Mucosa of descending colon (tissue), 3 donors: ENCODE data around the gene ATN1. TPM values are rescaled to one million over a fixed set of nuclear protein-coding genes. Genes with fewer than 3 reads are reported as not detected.

ENCODE experiments used
- ATAC-seq: fragments of 200-7000 bp; cut with Tn5 transposase; one replicate; pipeline ENCODE4 v1.9.1; 2020; ENCODE audit warnings: mild to moderate bottlenecking, moderate library complexity
- DNase-seq, 3 donors: peaks; one replicate each; pipeline ENCODE4 v3.0.0-alpha.2; 2020
- H3K36me3 ChIP-seq: fragments of 200-600 bp; one replicate; pipeline ENCODE4 v1.8.0; 2021; ENCODE audit warnings: low read depth, mild to moderate bottlenecking
- H3K4me1 ChIP-seq: fragments of 200-600 bp; one replicate; pipeline ENCODE4 v1.8.0; 2021; ENCODE audit warnings: low read depth, mild to moderate bottlenecking
- H3K4me3 ChIP-seq: fragments of 200-600 bp; one replicate; pipeline ENCODE4 v1.8.0; 2021; ENCODE audit warnings: mild to moderate bottlenecking
- H3K9me3 ChIP-seq: fragments of 200-600 bp; one replicate; pipeline ENCODE4 v1.8.0; 2021; ENCODE audit warnings: mild to moderate bottlenecking
- intact Hi-C, 2 donors: fragments of 100-400 bp; cut with DNase I in 1 of 2; cut with micrococcal nuclease in 1 of 2; formaldehyde crosslinking; loops; one replicate each; pipeline versions ENCODE4 v1.11.0 to v1.11.1; 2022; cut with DNase I, micrococcal nuclease
- total RNA-seq, 3 donors: library from RNA; stranded (reverse); fragmentation: NEBNext Ultra II Directional in 2 of 3; extraction: Animal tissue kit (Norgen Biotek cat#: 25700) in 2 of 3; gene quantifications; one replicate each; pipeline versions ENCODE4 v1.2.1 to v1.2.4, GENCODE V29; 2021 to 2023
- TF ChIP-seq, protein P1 (sequence below): fragments of 200-600 bp; IDR thresholded peaks from one replicate; pipeline ENCODE4 v1.8.0; 2022; ENCODE audit warnings: antibody characterized with exemption, mild to moderate bottlenecking
- donor health status: DM: no; HTN: no; CAD: no; lungs with moderate emphysema.
- donor health status: DM: no; HTN: no; CAD: no.
- donor health status: DM: no; HTN: yes; CAD: no.

Gene ATN1
- total RNA-seq, 3 donors from 2014 or later: 68.5 to 208 (median 82.4) TPM

DNA sequence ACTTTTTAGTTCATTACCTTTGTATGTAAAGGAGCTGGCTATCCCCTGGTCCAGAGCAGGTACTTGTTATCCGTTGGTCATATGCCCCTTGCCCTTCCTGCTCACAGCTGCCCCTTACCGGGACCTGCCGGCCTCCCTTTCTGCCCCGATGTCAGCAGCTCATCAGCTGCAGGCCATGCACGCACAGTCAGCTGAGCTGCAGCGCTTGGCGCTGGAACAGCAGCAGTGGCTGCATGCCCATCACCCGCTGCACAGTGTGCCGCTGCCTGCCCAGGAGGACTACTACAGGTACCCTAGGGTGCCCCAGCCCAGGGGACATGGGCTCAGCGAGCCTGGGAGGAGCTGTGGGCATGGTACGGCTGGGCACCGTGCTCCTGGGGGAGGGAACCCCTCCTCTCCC, 13.5 kb downstream of the ATN1 start:
- intact Hi-C loops: no loop called here
- Histone ChIP-seq H3K4me1 (peaks cover 38% of the 10 kb centered on the region), H3K4me3 (no peak overlapping the region), H3K36me3 (peaks cover 6% of the 10 kb centered on the region), H3K9me3 (no peaks in the 10 kb centered on the region)
- ATAC-seq (no peak), DNase-seq (peak in 2 of 3 donors; percentile 51 to 56)
- TF ChIP-seq, protein P1, sequence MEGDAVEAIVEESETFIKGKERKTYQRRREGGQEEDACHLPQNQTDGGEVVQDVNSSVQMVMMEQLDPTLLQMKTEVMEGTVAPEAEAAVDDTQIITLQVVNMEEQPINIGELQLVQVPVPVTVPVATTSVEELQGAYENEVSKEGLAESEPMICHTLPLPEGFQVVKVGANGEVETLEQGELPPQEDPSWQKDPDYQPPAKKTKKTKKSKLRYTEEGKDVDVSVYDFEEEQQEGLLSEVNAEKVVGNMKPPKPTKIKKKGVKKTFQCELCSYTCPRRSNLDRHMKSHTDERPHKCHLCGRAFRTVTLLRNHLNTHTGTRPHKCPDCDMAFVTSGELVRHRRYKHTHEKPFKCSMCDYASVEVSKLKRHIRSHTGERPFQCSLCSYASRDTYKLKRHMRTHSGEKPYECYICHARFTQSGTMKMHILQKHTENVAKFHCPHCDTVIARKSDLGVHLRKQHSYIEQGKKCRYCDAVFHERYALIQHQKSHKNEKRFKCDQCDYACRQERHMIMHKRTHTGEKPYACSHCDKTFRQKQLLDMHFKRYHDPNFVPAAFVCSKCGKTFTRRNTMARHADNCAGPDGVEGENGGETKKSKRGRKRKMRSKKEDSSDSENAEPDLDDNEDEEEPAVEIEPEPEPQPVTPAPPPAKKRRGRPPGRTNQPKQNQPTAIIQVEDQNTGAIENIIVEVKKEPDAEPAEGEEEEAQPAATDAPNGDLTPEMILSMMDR: no peak

DNA sequence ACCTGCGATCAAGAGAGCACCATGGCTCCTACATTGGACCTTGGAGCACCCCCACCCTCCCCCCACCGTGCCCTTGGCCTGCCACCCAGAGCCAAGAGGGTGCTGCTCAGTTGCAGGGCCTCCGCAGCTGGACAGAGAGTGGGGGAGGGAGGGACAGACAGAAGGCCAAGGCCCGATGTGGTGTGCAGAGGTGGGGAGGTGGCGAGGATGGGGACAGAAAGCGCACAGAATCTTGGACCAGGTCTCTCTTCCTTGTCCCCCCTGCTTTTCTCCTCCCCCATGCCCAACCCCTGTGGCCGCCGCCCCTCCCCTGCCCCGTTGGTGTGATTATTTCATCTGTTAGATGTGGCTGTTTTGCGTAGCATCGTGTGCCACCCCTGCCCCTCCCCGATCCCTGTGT, 14.0 kb downstream of the ATN1 start:
- ATAC-seq: no peak
- intact Hi-C loops: no loop called here
- peaks cover 38% of the 10 kb centered on the region for H3K4me1 ChIP-seq
- peak in 2 of 3 donors; percentile 40 to 58 for DNase-seq
- H3K4me3 ChIP-seq: no peak overlapping the region
- TF ChIP-seq, protein P1: no peak
- H3K36me3 ChIP-seq: peaks cover 6% of the 10 kb centered on the region
- no peaks in the 10 kb centered on the region for H3K9me3 ChIP-seq

DNA sequence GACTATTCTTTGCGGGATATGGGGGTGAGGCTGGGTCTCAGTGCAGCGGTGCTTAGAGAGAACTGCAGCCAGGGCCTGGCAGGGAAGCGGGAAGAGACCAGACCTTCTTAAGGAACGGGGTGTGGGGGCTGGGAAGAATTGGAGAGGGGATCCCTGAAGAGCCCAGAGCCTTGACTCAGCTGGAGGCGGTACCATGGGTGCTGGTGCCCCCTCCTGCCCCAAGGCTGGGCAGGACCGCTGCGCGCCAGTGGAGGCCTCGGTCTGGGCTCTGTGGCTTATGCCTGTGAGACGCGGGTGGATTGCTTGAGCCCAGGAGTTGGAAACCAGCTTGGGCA, 14.5 kb downstream of the ATN1 start:
- TF ChIP-seq, protein P1: no peak
- Histone ChIP-seq H3K9me3 (no peaks in the 10 kb centered on the region), H3K4me3 (no peak overlapping the region), H3K36me3 (peaks cover 6% of the 10 kb centered on the region), H3K4me1 (peaks cover 35% of the 10 kb centered on the region)
- ATAC-seq: no peak
- peak; percentile 32 to 61 (median 41) for DNase-seq
- intact Hi-C loops: no loop called here

DNA sequence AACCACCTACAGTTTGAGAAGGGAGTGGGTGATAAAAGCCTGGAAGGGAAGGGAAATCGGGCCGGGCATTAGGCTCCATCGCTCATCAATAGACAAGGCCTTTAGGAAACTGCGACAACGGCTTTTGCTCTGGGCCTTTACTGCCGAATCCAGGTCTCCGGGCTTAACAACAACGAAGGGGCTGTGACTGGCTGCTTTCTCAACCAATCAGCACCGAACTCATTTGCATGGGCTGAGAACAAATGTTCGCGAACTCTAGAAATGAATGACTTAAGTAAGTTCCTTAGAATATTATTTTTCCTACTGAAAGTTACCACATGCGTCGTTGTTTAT, 15.6 kb downstream of the ATN1 start:
- peaks cover 33% of the 10 kb centered on the region for H3K4me1 ChIP-seq
- intact Hi-C loops: no loop called here

DNA sequence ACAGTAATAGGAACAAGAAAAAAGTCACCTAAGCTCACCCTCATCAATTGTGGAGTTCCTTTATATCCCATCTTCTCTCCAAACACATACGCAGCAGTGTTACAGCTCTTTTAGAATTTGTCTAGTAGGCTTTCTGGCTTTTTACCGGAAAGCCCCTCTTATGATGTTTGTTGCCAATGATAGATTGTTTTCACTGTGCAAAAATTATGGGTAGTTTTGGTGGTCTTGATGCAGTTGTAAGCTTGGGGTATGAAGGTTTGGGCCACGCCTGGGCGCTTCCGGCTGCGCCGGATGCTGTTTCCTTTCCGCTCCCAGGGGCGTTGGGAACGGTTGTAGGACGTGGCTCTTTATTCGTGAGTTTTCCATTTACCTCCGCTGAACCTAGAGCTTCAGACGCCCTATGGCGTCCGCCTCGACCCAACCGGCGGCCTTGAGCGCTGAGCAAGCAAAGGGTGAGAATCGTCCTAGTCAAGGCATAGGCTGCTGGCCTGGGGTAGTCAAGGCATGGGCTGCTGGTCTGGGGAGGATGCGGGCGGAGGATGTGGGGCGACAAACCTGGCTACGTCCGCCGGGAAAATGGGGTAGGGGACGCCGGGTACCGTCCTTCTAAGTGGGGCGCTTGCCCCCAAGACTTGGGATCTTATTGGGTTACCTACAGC, 16.1 kb downstream of the ATN1 start, which contains the start of the genes C12orf57 and RNU7-1:
TSS of gene C12orf57 (plus strand) at position 301 of the 659 bp plus-strand sequence. CDS start at position 401, 100 bp downstream.
TSS of gene RNU7-1 (plus strand) at position 95 of the 659 bp plus-strand sequence.
- peak; percentile 58 for ATAC-seq

More for the DNA sequence above, 15.6 kb downstream of the ATN1 start:
- Histone ChIP-seq H3K9me3 (no peaks in the 10 kb centered on the region), H3K36me3 (peaks cover 6% of the 10 kb centered on the region), H3K4me3 (no peak overlapping the region)
- ATAC-seq (peak; percentile 42), DNase-seq (peak; percentile 72 to 89 (median 76))
- TF ChIP-seq, protein P1: no peak

More for the DNA sequence above, 16.1 kb downstream of the ATN1 start, which contains the start of the genes C12orf57 and RNU7-1:
- Histone ChIP-seq H3K9me3 (no peaks in the 10 kb centered on the region), H3K4me1 (peaks cover 28% of the 10 kb centered on the region), H3K36me3 (peaks cover 6% of the 10 kb centered on the region), H3K4me3 (peak within 1 kb of the TSS; percentile 52)
- intact Hi-C loops: no loop called here
- peak; percentile 82 to 90 (median 83) for DNase-seq
- TF ChIP-seq, protein P1: no peak
